Ishikawa (cell line): Measurements from ENCODE around the gene PMIS2.
A peak's percentile ranks its signal among the peaks of the same experiment; 100 is the strongest.

ENCODE experiments used
- CEBPB ChIP-seq: IDR thresholded peaks from 2 replicates; pipeline ENCODE4 v1.6.1; 2012
- CREB1 ChIP-seq: IDR thresholded peaks from 2 replicates; pipeline ENCODE4 v1.6.1; 2012; ENCODE audit warnings: low read depth
- EGR1 ChIP-seq: IDR thresholded peaks from 2 replicates; pipeline ENCODE4 v1.6.1; 2012
- EP300 ChIP-seq: IDR thresholded peaks from 2 replicates; pipeline ENCODE4 v1.6.1; 2012; ENCODE audit warnings: borderline replicate concordance
- FOXM1 ChIP-seq: IDR thresholded peaks from 2 replicates; pipeline ENCODE4 v1.6.1; 2012; ENCODE audit warnings: low read depth, borderline replicate concordance
- NFIC ChIP-seq: IDR thresholded peaks from 2 replicates; pipeline ENCODE4 v1.6.1; 2012
- RAD21 ChIP-seq: IDR thresholded peaks from 2 replicates; pipeline ENCODE4 v1.6.1; 2012; ENCODE audit warnings: low read depth
- TAF1 ChIP-seq: IDR thresholded peaks from 2 replicates; pipeline ENCODE4 v1.6.1; 2012; ENCODE audit warnings: low read depth, mild to moderate bottlenecking
- TCF12 ChIP-seq: IDR thresholded peaks from 2 replicates; pipeline ENCODE4 v1.6.1; 2012; ENCODE audit warnings: low read depth
- TEAD4 ChIP-seq: IDR thresholded peaks from 2 replicates; pipeline ENCODE4 v1.6.1; 2012
- YY1 ChIP-seq: IDR thresholded peaks from 2 replicates; pipeline ENCODE4 v1.6.1; 2012; ENCODE audit warnings: low read depth
- ZBTB7A ChIP-seq: IDR thresholded peaks from 2 replicates; pipeline ENCODE4 v1.6.1; 2012; ENCODE audit warnings: low read depth
- TF ChIP-seq, protein P1 (sequence below): IDR thresholded peaks from 2 replicates; pipeline ENCODE4 v1.6.1; 2012
- TF ChIP-seq, protein P2 (sequence below): IDR thresholded peaks from 2 replicates; pipeline ENCODE4 v1.6.1; 2012; ENCODE audit warnings: low read depth, mild to moderate bottlenecking
- TF ChIP-seq, protein P3 (sequence below): IDR thresholded peaks from 2 replicates; pipeline ENCODE4 v1.6.1; 2012

The PMIS2 gene

DNA sequence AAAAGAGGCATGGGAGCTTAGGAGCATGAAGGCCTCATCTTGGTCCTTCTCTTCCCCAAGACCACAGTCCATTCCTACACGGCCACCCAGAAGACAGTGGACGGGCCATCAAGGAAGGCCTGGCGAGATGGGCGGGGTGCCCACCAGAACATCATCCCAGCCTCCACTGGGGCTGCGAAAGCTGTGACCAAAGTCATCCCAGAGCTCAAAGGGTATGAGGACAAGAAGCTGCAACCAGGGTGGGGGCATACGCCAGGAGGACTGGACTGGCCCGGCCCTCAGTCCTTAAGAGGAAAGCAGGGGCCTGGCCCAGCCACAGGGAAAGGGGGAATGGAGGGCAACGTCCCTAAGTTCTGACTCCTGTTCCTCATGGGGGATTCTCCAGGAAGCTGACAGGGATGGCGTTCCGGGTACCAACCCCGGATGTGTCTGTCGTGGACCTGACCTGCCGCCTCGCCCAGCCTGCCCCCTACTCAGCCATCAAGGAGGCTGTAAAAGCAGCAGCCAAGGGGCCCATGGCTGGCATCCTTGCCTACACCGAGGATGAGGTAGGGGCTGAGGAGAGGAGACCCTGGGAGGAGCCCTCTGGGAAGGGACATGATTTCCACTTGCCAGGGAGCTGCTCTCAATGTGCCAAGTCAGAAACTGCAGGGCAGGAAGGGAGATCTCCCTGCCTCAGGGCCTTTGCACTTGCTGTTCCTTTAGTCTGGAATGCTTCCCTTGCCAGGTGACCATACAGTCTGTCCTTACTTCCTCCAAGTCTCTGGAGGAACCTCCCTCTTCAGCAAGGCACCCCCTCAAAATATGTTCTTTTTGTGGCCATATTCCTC, 42.5 kb upstream of the PMIS2 start:
- no peak for TF ChIP-seq CEBPB
- TF ChIP-seq, protein P1, sequence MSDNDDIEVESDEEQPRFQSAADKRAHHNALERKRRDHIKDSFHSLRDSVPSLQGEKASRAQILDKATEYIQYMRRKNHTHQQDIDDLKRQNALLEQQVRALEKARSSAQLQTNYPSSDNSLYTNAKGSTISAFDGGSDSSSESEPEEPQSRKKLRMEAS = no peak
- TF ChIP-seq FOXM1 = no peak
- TF ChIP-seq TCF12 = no peak
- no peak for TF ChIP-seq TAF1

DNA sequence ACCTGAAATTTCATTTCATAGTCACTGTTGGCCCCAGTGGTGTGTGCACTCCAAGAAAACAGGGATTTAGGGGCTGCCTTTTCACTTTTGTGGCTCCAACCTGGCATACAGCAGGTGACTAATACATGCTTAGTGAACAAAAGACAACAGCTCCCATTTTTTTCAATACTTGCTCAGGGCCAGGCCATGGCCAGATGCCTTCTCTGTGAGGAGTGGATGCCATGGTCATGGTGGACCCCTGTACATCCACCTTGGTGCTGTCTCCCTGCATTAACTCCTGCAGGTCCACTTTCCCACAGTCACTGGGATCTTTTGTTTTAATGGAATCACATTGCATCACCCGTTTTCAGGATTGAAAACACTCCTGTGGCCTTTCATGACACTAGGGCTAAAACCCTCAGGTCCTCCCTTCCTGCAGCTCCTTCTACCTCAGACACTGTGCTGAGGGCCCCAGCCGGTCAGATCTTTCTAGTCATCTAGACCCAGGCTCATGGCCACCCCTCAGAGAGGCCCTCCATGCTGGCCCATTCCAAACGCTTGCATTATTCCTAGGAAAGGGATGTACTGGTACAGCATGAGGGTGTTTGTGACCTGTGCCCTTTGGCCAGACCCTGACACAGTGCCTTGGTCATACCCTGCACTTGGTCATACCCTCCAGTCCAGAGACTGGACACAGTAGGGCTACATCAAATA, 41.7 kb upstream of the PMIS2 start:
- TF ChIP-seq EGR1 = no peak
- no peak for TF ChIP-seq ZBTB7A
- TF ChIP-seq FOXM1 = no peak
- TF ChIP-seq, protein P2, sequence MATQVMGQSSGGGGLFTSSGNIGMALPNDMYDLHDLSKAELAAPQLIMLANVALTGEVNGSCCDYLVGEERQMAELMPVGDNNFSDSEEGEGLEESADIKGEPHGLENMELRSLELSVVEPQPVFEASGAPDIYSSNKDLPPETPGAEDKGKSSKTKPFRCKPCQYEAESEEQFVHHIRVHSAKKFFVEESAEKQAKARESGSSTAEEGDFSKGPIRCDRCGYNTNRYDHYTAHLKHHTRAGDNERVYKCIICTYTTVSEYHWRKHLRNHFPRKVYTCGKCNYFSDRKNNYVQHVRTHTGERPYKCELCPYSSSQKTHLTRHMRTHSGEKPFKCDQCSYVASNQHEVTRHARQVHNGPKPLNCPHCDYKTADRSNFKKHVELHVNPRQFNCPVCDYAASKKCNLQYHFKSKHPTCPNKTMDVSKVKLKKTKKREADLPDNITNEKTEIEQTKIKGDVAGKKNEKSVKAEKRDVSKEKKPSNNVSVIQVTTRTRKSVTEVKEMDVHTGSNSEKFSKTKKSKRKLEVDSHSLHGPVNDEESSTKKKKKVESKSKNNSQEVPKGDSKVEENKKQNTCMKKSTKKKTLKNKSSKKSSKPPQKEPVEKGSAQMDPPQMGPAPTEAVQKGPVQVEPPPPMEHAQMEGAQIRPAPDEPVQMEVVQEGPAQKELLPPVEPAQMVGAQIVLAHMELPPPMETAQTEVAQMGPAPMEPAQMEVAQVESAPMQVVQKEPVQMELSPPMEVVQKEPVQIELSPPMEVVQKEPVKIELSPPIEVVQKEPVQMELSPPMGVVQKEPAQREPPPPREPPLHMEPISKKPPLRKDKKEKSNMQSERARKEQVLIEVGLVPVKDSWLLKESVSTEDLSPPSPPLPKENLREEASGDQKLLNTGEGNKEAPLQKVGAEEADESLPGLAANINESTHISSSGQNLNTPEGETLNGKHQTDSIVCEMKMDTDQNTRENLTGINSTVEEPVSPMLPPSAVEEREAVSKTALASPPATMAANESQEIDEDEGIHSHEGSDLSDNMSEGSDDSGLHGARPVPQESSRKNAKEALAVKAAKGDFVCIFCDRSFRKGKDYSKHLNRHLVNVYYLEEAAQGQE = no peak
- TF ChIP-seq CREB1 = no peak
- TF ChIP-seq YY1 = no peak
- no peak for TF ChIP-seq RAD21
- TF ChIP-seq NFIC = no peak
- TF ChIP-seq, protein P3, sequence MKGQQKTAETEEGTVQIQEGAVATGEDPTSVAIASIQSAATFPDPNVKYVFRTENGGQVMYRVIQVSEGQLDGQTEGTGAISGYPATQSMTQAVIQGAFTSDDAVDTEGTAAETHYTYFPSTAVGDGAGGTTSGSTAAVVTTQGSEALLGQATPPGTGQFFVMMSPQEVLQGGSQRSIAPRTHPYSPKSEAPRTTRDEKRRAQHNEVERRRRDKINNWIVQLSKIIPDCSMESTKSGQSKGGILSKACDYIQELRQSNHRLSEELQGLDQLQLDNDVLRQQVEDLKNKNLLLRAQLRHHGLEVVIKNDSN = no peak
- TF ChIP-seq EP300 = no peak
- no peak for TF ChIP-seq TCF12
- TF ChIP-seq, protein P1 = no peak
- TF ChIP-seq CEBPB = no peak
- TF ChIP-seq TEAD4 = no peak
- no peak for TF ChIP-seq TAF1

DNA sequence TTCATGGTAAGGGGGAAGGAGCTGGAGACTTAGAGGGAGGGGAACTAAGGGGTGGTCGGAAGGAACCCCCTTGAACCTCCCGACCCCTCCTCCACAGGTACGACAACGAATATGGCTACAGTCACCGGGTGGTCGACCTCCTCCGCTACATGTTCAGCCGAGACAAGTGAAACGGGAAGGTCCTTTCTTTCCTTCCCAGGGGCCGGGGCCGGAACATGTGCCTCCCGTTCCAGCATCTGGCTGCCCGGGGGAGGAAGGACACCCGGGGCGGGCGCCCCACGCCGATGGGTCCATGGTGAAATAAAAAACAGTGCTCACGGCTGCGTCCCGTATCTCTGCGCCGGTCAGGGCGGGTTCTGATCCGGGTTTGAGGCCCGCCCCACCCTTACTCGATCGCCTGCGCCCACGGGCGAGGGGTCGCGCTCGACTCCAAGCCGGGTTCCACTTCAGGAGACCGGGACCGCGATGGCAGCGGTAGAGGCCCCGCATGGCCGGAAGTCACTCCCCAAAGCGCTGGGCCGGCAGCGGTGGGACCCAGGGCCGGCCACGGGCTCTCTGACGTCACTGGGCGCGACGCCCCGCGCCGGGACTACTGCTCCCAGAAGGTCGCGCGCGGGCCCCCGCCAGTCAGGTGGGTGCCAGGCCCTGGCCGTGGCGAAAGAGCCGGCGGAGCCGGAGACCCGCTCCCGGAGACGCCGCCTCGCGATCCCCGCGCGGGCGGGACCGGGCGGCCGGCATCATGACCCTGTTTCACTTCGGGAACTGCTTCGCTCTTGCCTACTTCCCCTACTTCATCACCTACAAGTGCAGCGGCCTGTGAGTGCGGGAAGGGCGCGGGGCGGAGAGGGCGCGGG, 40.7 kb upstream of the PMIS2 start, which contains the start of gene TMEM147:
Gene TMEM147, plus strand, starts transcription at position 626 of the 854 bp plus-strand sequence. Its CDS starts 114 bp downstream, at position 740.
- TF ChIP-seq TCF12 = peak; percentile 60
- peak; percentile 55; the same call in 1 of the 2 replicates for TF ChIP-seq YY1
- no peak for TF ChIP-seq FOXM1
- TF ChIP-seq, protein P1 = peak; percentile 84
- TF ChIP-seq TAF1 = peak; percentile 77
- TF ChIP-seq, protein P3 = peak; percentile 90
- peak; percentile 93 for TF ChIP-seq CREB1
- no peak for TF ChIP-seq TEAD4

DNA sequence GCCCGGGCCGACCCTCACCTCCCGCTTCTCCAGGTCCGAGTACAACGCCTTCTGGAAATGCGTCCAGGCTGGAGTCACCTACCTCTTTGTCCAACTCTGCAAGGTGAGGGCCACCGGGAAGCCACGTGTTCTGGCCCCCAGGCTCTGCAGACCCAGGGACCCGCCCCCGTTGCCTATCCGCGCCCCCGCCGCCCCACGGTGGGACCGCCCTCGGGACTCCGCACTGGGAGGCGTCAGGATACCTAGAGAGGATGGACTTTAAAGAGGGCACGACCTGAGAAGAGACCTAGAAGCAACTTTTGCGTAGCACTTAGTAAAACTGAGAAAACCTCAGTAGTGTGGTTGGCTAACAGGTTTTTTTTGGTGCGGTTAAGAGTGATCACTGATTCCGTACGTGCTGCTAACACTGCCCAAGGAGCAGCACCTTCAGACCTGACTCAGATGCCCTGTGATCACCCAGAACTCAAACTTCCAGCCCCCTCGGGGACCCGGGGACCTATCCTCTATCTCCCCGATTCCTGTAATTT, 40.1 kb upstream of the PMIS2 start:
- TF ChIP-seq CEBPB (no peak), EGR1 (peak; percentile 53; the same call in 1 of the 2 replicates), ZBTB7A (peak; percentile 69), TEAD4 (no peak)

DNA sequence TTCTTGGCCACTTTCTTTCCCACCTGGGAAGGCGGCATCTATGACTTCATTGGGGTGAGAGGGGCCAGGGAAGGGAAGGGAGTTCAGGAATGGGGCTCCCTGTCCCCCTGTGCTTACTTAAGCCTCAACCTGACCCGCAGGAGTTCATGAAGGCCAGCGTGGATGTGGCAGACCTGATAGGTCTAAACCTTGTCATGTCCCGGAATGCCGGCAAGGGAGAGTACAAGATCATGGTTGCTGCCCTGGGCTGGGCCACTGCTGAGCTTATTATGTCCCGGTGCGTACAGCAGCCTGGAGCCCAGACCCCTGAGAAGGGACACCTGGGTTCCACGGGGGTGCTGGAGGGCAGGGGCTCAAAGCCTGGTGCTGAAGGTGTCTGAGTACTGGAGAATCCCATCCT, 39.4 kb upstream of the PMIS2 start:
- TF ChIP-seq EGR1 = no peak
- TF ChIP-seq ZBTB7A = no peak
- TF ChIP-seq NFIC = no peak
- TF ChIP-seq, protein P1 = no peak
- TF ChIP-seq TCF12 = no peak
- TF ChIP-seq EP300 = no peak
- no peak for TF ChIP-seq TEAD4
- no peak for TF ChIP-seq TAF1
- TF ChIP-seq CEBPB = no peak
- TF ChIP-seq, protein P2 = no peak
- no peak for TF ChIP-seq FOXM1
- TF ChIP-seq, protein P3 = no peak
- TF ChIP-seq CREB1 = no peak
- TF ChIP-seq RAD21 = no peak
- TF ChIP-seq YY1 = no peak
